Gastrocnemius medialis (tissue), 4 donors: ENCODE results near the gene VPS54.

Experiments used
- POLR2A ChIP-seq, 2 donors: fragments of 450-650 bp; IDR thresholded peaks; one replicate each; pipeline ENCODE4 v1.6.1; 2017; ENCODE audit warnings: antibody characterized with exemption in 2 of 2, mild to moderate bottlenecking in 2 of 2, moderate library complexity in 2 of 2
- TF ChIP-seq, protein P1 (sequence below), 5 experiments: fragments of 450-650 bp in 3 of 5; fragments of 200-600 bp in 2 of 5; sonication (generic) in 2 of 5; IDR thresholded peaks in 4 of 5; conservative IDR thresholded peaks in 1 of 5; 1 replicate in 4 of 5; 2 replicates in 1 of 5; pipeline ENCODE4 v1.5.1; 2016 to 2019; ENCODE audit warnings: antibody characterized with exemption in 5 of 5, mild to moderate bottlenecking in 3 of 5, moderate library complexity in 3 of 5

DNA sequence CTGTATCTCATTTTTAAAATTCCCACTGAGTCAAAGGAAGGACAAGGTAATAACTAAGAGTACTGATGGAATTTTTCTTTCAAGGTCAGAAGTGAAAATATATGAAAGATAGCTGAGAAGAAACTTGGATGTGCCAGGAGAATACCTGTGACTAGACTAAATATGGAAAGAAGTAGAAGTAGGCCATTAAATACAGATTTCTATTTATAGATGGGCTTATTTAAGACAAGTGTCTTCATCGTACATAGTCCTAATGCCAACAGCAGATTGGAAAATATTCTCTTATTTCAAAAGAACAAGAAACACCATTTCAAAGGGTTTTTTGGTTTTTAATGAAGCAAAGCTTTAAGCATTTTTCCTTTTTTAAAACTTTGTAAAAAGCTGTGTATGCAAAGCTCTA, 155.5 kb downstream of the VPS54 start:
- TF ChIP-seq, protein P1, sequence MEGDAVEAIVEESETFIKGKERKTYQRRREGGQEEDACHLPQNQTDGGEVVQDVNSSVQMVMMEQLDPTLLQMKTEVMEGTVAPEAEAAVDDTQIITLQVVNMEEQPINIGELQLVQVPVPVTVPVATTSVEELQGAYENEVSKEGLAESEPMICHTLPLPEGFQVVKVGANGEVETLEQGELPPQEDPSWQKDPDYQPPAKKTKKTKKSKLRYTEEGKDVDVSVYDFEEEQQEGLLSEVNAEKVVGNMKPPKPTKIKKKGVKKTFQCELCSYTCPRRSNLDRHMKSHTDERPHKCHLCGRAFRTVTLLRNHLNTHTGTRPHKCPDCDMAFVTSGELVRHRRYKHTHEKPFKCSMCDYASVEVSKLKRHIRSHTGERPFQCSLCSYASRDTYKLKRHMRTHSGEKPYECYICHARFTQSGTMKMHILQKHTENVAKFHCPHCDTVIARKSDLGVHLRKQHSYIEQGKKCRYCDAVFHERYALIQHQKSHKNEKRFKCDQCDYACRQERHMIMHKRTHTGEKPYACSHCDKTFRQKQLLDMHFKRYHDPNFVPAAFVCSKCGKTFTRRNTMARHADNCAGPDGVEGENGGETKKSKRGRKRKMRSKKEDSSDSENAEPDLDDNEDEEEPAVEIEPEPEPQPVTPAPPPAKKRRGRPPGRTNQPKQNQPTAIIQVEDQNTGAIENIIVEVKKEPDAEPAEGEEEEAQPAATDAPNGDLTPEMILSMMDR (IDR thresholded peaks at IDR 0.05 in 4 of 5, conservative IDR thresholded peaks at IDR 0.05 in 1 of 5): no peak
- TF ChIP-seq POLR2A (IDR thresholded peaks at IDR 0.05): no peak
